ENCODE results near the gene GPBP1.

DNA sequence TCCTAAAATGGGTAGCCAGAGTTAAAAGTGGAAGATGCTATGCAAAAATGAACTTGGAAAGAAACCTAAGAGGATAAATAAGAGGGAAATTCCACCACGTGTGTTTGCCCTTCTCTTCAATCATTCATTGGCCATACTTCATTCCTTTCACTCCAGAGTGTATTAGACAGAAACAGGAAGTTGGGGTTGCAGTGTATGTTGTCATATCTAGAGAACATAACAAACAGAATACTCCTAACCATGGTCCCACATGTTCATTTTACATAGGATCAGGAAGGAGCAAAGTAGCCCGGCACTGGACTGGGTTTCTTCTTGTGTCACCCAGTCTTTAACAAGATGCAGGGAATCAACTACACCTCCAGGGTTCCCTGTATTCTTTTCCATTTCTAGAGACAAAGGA lies 7.6 kb upstream of the GPBP1 start:
- TF ChIP-seq, protein P1, sequence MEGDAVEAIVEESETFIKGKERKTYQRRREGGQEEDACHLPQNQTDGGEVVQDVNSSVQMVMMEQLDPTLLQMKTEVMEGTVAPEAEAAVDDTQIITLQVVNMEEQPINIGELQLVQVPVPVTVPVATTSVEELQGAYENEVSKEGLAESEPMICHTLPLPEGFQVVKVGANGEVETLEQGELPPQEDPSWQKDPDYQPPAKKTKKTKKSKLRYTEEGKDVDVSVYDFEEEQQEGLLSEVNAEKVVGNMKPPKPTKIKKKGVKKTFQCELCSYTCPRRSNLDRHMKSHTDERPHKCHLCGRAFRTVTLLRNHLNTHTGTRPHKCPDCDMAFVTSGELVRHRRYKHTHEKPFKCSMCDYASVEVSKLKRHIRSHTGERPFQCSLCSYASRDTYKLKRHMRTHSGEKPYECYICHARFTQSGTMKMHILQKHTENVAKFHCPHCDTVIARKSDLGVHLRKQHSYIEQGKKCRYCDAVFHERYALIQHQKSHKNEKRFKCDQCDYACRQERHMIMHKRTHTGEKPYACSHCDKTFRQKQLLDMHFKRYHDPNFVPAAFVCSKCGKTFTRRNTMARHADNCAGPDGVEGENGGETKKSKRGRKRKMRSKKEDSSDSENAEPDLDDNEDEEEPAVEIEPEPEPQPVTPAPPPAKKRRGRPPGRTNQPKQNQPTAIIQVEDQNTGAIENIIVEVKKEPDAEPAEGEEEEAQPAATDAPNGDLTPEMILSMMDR (IDR thresholded peaks at IDR 0.05; ENCODE audit: extremely low read depth in 1 of 2, insufficient read depth in 1 of 2, low read depth in 1 of 2, low read length in 2 of 2), result no peak
- TF ChIP-seq POLR2AphosphoS5 (IDR thresholded peaks at IDR 0.05; ENCODE audit: insufficient read depth, low read depth, low read length) (no peak), POLR2A (IDR thresholded peaks at IDR 0.05; ENCODE audit: low read depth, low read length) (no peak), EZH2 (IDR thresholded peaks at IDR 0.05; ENCODE audit: borderline replicate concordance, low read depth, low read length, severe bottlenecking) (no peak)
